K562 (cell line): ENCODE measurements around the gene ZNF10. TPM values are rescaled to one million over a fixed set of nuclear protein-coding genes. Genes with fewer than 3 reads are reported as not detected.

Experiments used
- CBX3 ChIP-seq, 2 experiments: IDR thresholded peaks; 1 replicate in 1 of 2; 2 replicates in 1 of 2; pipeline ENCODE4 v1.6.1; 2012; ENCODE audit warnings: inconsistent platforms in 2 of 2, low read length in 2 of 2, borderline replicate concordance in 1 of 2, control low read depth in 1 of 2
- NCOA4 ChIP-seq: fragments of 450-650 bp; IDR thresholded peaks from 2 replicates; pipeline ENCODE4 v1.6.1; 2018; ENCODE audit warnings: mild to moderate bottlenecking; ENCODE audit not compliant: partially characterized antibody
- NR2C2 ChIP-seq, 2 experiments: fragments of 200-800 bp in 1 of 2; sonication (Bioruptor generic) in 1 of 2; sonication (generic) in 1 of 2; formaldehyde crosslinking in 1 of 2; IDR thresholded peaks; 2 replicates each; pipeline versions ENCODE4 v1.6.1 to v1.8.0; 2016 to 2022; ENCODE audit warnings: mild to moderate bottlenecking in 1 of 2, missing compliant biosample characterization in 1 of 2, missing genetic modification characterization in 1 of 2, missing genetic modification reagents in 1 of 2
- TCF7 ChIP-seq: sonication (generic); IDR thresholded peaks from 2 replicates; pipeline ENCODE4 v1.6.1; 2016; ENCODE audit warnings: antibody characterized with exemption, borderline replicate concordance
- polyA plus RNA-seq, 8 experiments: library from polyadenylated mRNA; depleted of rRNA in 4 of 8; stranded (reverse) in 5 of 8; unstranded in 3 of 8; fragments of >200 nt; fragmentation: Nextera tagmentation in 2 of 8; fragmentation: Illumina TruSeq in 1 of 8; extraction: Ambion mirVana in 2 of 8; extraction: Trizol in 1 of 8; gene quantifications; 2 replicates each; pipeline versions ENCODE4 v1.2.1 to v1.2.3, GENCODE V29; 2011 to 2014; ENCODE audit warnings: inconsistent platforms in 1 of 8, missing spikeins in 1 of 8
- total RNA-seq, 7 experiments: library from RNA; depleted of rRNA in 6 of 7; stranded (reverse); fragments of >200 nt in 6 of 7; fragmentation: Illumina TruSeq in 2 of 7; extraction: Trizol in 2 of 7; gene quantifications; 2 replicates each; pipeline versions ENCODE4 v1.2.1 to v1.2.3, GENCODE V29; 2011 to 2021; ENCODE audit warnings: low replicate concordance in 1 of 7
- TF ChIP-seq, protein P1 (sequence below): sonication (generic); formaldehyde crosslinking; IDR thresholded peaks from 2 replicates; pipeline ENCODE4 v1.8.0; 2022; ENCODE audit warnings: missing genetic modification reagents, mild to moderate bottlenecking, borderline replicate concordance
- TF ChIP-seq, protein P2 (sequence below), 2 experiments: fragments of 200-800 bp in 1 of 2; sonication (Bioruptor generic) in 1 of 2; sonication (generic) in 1 of 2; formaldehyde crosslinking in 1 of 2; IDR thresholded peaks in 1 of 2; conservative IDR thresholded peaks in 1 of 2; 2 replicates each; pipeline versions ENCODE4 v1.5.0 to v1.6.1; 2016 to 2020; ENCODE audit warnings: missing compliant biosample characterization in 1 of 2, missing genetic modification characterization in 1 of 2, missing genetic modification reagents in 1 of 2
- TF ChIP-seq, protein P3 (sequence below): fragments of 250-450 bp; sonication (Bioruptor Pico); IDR thresholded peaks from 2 replicates; pipeline ENCODE4 v1.8.0; 2022; ENCODE audit warnings: inconsistent platforms
- TF ChIP-seq, protein P4 (sequence below), 2 experiments: fragments of 450-650 bp in 1 of 2; IDR thresholded peaks; 2 replicates each; pipeline ENCODE4 v1.6.1; 2011 to 2017; ENCODE audit warnings: low read depth in 2 of 2, antibody characterized with exemption in 1 of 2, borderline replicate concordance in 1 of 2, low read length in 1 of 2, mild to moderate bottlenecking in 1 of 2, mixed read lengths in 1 of 2; ENCODE audit not compliant: control insufficient read depth in 1 of 2

Gene ZNF10
- total and polyA plus RNA-seq, 9 of the 15 experiments (the other 6 are each of a cell fraction or from before 2014, with no cell fraction given) = 3.5 to 5.8 (median 4.9) TPM

DNA sequence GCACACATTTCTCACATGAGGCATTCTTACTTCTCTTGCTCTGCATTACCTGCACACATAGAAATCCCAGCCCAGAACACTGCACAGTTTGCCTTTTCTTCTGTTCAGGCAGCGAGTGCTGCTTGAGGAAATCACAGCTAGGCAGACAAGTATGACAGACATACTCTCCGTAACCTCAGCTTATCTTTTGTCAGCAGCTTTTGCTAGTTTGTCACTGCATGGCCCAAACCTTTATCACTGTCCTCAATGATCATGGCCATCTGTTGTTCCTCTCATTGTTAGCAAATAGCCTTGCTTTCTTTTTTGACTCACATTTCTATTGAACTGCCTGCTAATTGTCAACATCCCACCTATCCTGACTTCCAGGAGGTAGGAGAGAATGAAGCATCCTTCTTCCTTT, 5.3 kb downstream of the ZNF10 start (continued):
- TF ChIP-seq, protein P1, sequence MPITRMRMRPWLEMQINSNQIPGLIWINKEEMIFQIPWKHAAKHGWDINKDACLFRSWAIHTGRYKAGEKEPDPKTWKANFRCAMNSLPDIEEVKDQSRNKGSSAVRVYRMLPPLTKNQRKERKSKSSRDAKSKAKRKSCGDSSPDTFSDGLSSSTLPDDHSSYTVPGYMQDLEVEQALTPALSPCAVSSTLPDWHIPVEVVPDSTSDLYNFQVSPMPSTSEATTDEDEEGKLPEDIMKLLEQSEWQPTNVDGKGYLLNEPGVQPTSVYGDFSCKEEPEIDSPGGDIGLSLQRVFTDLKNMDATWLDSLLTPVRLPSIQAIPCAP (CRISPR knock-in tag) = no peak
- TF ChIP-seq, protein P2, sequence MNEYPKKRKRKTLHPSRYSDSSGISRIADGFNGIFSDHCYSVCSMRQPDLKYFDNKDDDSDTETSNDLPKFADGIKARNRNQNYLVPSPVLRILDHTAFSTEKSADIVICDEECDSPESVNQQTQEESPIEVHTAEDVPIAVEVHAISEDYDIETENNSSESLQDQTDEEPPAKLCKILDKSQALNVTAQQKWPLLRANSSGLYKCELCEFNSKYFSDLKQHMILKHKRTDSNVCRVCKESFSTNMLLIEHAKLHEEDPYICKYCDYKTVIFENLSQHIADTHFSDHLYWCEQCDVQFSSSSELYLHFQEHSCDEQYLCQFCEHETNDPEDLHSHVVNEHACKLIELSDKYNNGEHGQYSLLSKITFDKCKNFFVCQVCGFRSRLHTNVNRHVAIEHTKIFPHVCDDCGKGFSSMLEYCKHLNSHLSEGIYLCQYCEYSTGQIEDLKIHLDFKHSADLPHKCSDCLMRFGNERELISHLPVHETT (CRISPR knock-in tag; conservative IDR thresholded peaks at IDR 0.05 in 1 of 2, IDR thresholded peaks at IDR 0.05 in 1 of 2) = no peak
- no peak for TF ChIP-seq CBX3 (IDR thresholded peaks at IDR 0.05; ENCODE audit: borderline replicate concordance in 1 of 2, low read length in 2 of 2)
- TF ChIP-seq, protein P3, sequence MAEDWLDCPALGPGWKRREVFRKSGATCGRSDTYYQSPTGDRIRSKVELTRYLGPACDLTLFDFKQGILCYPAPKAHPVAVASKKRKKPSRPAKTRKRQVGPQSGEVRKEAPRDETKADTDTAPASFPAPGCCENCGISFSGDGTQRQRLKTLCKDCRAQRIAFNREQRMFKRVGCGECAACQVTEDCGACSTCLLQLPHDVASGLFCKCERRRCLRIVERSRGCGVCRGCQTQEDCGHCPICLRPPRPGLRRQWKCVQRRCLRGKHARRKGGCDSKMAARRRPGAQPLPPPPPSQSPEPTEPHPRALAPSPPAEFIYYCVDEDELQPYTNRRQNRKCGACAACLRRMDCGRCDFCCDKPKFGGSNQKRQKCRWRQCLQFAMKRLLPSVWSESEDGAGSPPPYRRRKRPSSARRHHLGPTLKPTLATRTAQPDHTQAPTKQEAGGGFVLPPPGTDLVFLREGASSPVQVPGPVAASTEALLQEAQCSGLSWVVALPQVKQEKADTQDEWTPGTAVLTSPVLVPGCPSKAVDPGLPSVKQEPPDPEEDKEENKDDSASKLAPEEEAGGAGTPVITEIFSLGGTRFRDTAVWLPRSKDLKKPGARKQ (CRISPR knock-in tag) = no peak
- TF ChIP-seq NR2C2 (CRISPR knock-in tag; IDR thresholded peaks at IDR 0.05) = no peak
- TF ChIP-seq NR2C2 (tag; IDR thresholded peaks at IDR 0.05) = no peak
- TF ChIP-seq NCOA4 = no peak
- TF ChIP-seq TCF7 = no peak
- TF ChIP-seq, protein P4, sequence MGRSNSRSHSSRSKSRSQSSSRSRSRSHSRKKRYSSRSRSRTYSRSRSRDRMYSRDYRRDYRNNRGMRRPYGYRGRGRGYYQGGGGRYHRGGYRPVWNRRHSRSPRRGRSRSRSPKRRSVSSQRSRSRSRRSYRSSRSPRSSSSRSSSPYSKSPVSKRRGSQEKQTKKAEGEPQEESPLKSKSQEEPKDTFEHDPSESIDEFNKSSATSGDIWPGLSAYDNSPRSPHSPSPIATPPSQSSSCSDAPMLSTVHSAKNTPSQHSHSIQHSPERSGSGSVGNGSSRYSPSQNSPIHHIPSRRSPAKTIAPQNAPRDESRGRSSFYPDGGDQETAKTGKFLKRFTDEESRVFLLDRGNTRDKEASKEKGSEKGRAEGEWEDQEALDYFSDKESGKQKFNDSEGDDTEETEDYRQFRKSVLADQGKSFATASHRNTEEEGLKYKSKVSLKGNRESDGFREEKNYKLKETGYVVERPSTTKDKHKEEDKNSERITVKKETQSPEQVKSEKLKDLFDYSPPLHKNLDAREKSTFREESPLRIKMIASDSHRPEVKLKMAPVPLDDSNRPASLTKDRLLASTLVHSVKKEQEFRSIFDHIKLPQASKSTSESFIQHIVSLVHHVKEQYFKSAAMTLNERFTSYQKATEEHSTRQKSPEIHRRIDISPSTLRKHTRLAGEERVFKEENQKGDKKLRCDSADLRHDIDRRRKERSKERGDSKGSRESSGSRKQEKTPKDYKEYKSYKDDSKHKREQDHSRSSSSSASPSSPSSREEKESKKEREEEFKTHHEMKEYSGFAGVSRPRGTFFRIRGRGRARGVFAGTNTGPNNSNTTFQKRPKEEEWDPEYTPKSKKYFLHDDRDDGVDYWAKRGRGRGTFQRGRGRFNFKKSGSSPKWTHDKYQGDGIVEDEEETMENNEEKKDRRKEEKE (IDR thresholded peaks at IDR 0.05; ENCODE audit: borderline replicate concordance in 1 of 2, control insufficient read depth in 1 of 2, low read depth in 2 of 2, low read length in 1 of 2) = no peak
